Keratinocyte (primary cell): ENCODE results near the gene SMG7. TPM values are rescaled to one million over a fixed set of nuclear protein-coding genes. Genes with fewer than 3 reads are reported as not detected.

Experiments used
- DNase-seq: peaks from one replicate; pipeline ENCODE4 v3.0.0-alpha.2; 2011; ENCODE audit warnings: low read depth, missing footprints, low spot score
- FAIRE-seq: peaks from 2 replicates; lab custom pipeline; 2011; peaks lifted over from hg19 to GRCh38; lab: Jason Lieb, UNC
- H2AFZ ChIP-seq: 2 replicates; pipeline ENCODE4 v1.6.0; 2012; ENCODE audit warnings: low read length, control low read depth, inconsistent platforms; ENCODE audit not compliant: control insufficient read depth
- H3K27ac ChIP-seq: 2 replicates; pipeline ENCODE4 v1.5.1; 2011; ENCODE audit warnings: low read length; ENCODE audit not compliant: control insufficient read depth, insufficient read depth
- H3K27me3 ChIP-seq: 3 replicates; pipeline ENCODE4 v1.6.0; 2011; ENCODE audit warnings: low read length; ENCODE audit not compliant: control insufficient read depth, insufficient read depth; ENCODE audit errors: extremely low read depth
- H3K36me3 ChIP-seq, 2 experiments: 2 replicates in 1 of 2; 3 replicates in 1 of 2; pipeline ENCODE4 v1.5.1; 2011; ENCODE audit warnings: low read length in 2 of 2, mild to moderate bottlenecking in 1 of 2; ENCODE audit not compliant: control insufficient read depth in 2 of 2, insufficient read depth in 2 of 2; ENCODE audit errors: extremely low read depth in 1 of 2
- H3K4me1 ChIP-seq: 3 replicates; pipeline ENCODE4 v1.5.1; 2011; ENCODE audit warnings: low read length; ENCODE audit not compliant: control insufficient read depth, insufficient read depth; ENCODE audit errors: extremely low read depth
- H3K4me2 ChIP-seq: 3 replicates; pipeline ENCODE4 v1.6.0; 2011; ENCODE audit warnings: low read depth, low read length; ENCODE audit not compliant: control insufficient read depth, insufficient read depth; ENCODE audit errors: extremely low read depth
- H3K4me3 ChIP-seq, 3 experiments: fragments of 200-600 bp in 1 of 3; sonication (generic) in 1 of 3; 2 replicates in 2 of 3; 3 replicates in 1 of 3; pipeline ENCODE4 v1.5.1; 2011 to 2016; ENCODE audit warnings: low read length in 3 of 3, mild to moderate bottlenecking in 3 of 3, control low read depth in 2 of 3, inconsistent platforms in 1 of 3, low read depth in 1 of 3, mixed read lengths in 1 of 3, mixed run types in 1 of 3, moderate library complexity in 1 of 3; ENCODE audit not compliant: control insufficient read depth in 2 of 3, insufficient read depth in 2 of 3; ENCODE audit errors: extremely low read depth in 1 of 3
- H3K79me2 ChIP-seq: 2 replicates; pipeline ENCODE4 v1.6.0; 2012; ENCODE audit warnings: low read length; ENCODE audit not compliant: control insufficient read depth, insufficient read depth
- H3K9ac ChIP-seq: 3 replicates; pipeline ENCODE4 v1.6.0; 2011; ENCODE audit warnings: low read length; ENCODE audit not compliant: control insufficient read depth, insufficient read depth; ENCODE audit errors: extremely low read depth
- H3K9me1 ChIP-seq: 3 replicates; pipeline ENCODE4 v1.6.0; 2011; ENCODE audit warnings: low read length; ENCODE audit not compliant: control insufficient read depth, insufficient read depth; ENCODE audit errors: extremely low read depth
- H3K9me3 ChIP-seq: 2 replicates; pipeline ENCODE4 v1.5.1; 2012; ENCODE audit warnings: low read depth, low read length; ENCODE audit not compliant: control insufficient read depth
- H4K20me1 ChIP-seq: 3 replicates; pipeline ENCODE4 v1.6.0; 2011; ENCODE audit warnings: low read length; ENCODE audit not compliant: control insufficient read depth, insufficient read depth; ENCODE audit errors: extremely low read depth
- CTCF ChIP-seq, 3 experiments: IDR thresholded peaks in 1 of 3; conservative IDR thresholded peaks in 1 of 3; optimal IDR thresholded peaks in 1 of 3; 2 replicates in 2 of 3; 3 replicates in 1 of 3; pipeline versions ENCODE3 to v1.5.1; 2011; ENCODE audit warnings: low read length in 3 of 3, mild to moderate bottlenecking in 3 of 3, moderate library complexity in 2 of 3, control low read depth in 1 of 3, inconsistent platforms in 1 of 3; ENCODE audit not compliant: insufficient read depth in 2 of 3; ENCODE audit errors: extremely low read depth in 1 of 3
- EZH2 ChIP-seq: IDR thresholded peaks from one replicate; pipeline ENCODE4 v1.6.1; 2012; ENCODE audit warnings: inconsistent platforms, mild to moderate bottlenecking, low read length, moderate library complexity
- dilution Hi-C: fragments of 300-500 bp; cut with MboI; formaldehyde crosslinking; loops from one replicate; pipeline ENCODE4 v1.7.0; 2020; ENCODE audit warnings: low sequenced_read_pairs; ENCODE audit not compliant: extremely low pct_ligation_motif_present
- polyA plus RNA-seq, 5 experiments: library from polyadenylated mRNA; depleted of rRNA in 3 of 5; stranded (reverse) in 3 of 5; stranded (forward) in 1 of 5; unstranded in 1 of 5; fragments of >200 nt; gene quantifications; 1 replicate in 1 of 5; 2 replicates in 3 of 5; 3 replicates in 1 of 5; pipeline versions ENCODE4 v1.2.1 to v1.2.3, GENCODE V29; 2011 to 2012; ENCODE audit warnings: missing spikeins in 2 of 5, low read depth in 1 of 5, low replicate concordance in 1 of 5

The SMG7 gene
- polyA plus RNA-seq, 1 donor (not counting 4 experiments of a cell fraction or from before 2014, with no cell fraction given), result 38.2 TPM

DNA sequence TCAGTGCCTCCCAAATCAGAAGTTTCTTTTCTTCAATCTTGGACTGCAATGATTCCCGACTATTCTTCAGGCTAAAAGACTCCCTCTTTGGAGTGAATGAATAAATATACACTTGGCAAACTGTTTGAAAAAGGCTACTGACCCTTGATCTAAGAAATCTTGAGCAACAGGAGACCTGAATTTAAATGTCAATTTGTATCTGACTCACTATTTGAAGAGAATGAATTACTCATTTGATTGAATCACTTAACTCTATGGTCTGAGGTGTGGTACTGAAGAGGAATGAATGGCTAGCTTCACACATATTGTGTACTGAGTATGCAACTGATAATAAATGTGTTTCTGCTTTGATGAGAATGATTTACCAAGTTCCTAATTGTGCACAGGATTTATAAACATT lies 4.6 kb upstream of the SMG7 start:
- no peak overlapping the region for H2AFZ ChIP-seq
- TF ChIP-seq CTCF (optimal IDR thresholded peaks at IDR 0.05 in 1 of 3, IDR thresholded peaks at IDR 0.05 in 1 of 3, conservative IDR thresholded peaks at IDR 0.05 in 1 of 3; ENCODE audit: extremely low read depth in 1 of 3, insufficient read depth in 2 of 3, low read length in 3 of 3) (no peak), EZH2 (no peak)
- no peak for DNase-seq
- H3K4me1 ChIP-seq, result peaks cover 26% of the 10 kb centered on the region
- no peaks in the 10 kb centered on the region for H3K9me3 ChIP-seq
- no peaks in the 10 kb centered on the region for H4K20me1 ChIP-seq
- no peaks in the 10 kb centered on the region for H3K27me3 ChIP-seq
- H3K27ac ChIP-seq, result peak overlapping the region; percentile 46
- H3K79me2 ChIP-seq, result peaks cover 3% of the 10 kb centered on the region
- FAIRE-seq, result peak; percentile 41
- H3K4me3 ChIP-seq, result no peak overlapping the region
- peak overlapping the region; percentile 17 for H3K4me2 ChIP-seq
- H3K9ac ChIP-seq, result no peak overlapping the region
- dilution Hi-C loops, result no loop called here
- no peaks in the 10 kb centered on the region for H3K9me1 ChIP-seq
- no peaks in the 10 kb centered on the region for H3K36me3 ChIP-seq

- Histone ChIP-seq H3K4me3 (peak overlapping the region; percentile 88 to 98 (median 91)), H3K4me1 (peaks cover 29% of the 10 kb centered on the region), H3K9me3 (no peaks in the 10 kb centered on the region), H3K79me2 (peaks cover 28% of the 10 kb centered on the region), H3K36me3 (peaks cover 0 to 3% of the 10 kb centered on the region in 2 experiments), H3K27me3 (no peaks in the 10 kb centered on the region), H3K27ac (peak overlapping the region; percentile 99), H3K9me1 (no peaks in the 10 kb centered on the region), H2AFZ (peak overlapping the region; percentile 97), H3K9ac (peak overlapping the region; percentile 99), H4K20me1 (no peaks in the 10 kb centered on the region), H3K4me2 (peak overlapping the region; percentile 85)
- TF ChIP-seq CTCF (optimal IDR thresholded peaks at IDR 0.05 in 1 of 3, IDR thresholded peaks at IDR 0.05 in 1 of 3, conservative IDR thresholded peaks at IDR 0.05 in 1 of 3; ENCODE audit: extremely low read depth in 1 of 3, insufficient read depth in 2 of 3, low read length in 3 of 3), result peak in 2 of 3 experiments; percentile 41 to 71
- no peak for TF ChIP-seq EZH2
- no peak for FAIRE-seq
- DNase-seq, result no peak
- dilution Hi-C loops, result no loop called here
Measured at GRCh38 chr1:183470147-183470960, 1.9 kb upstream of the SMG7 start.
